ENCODE measurements around the gene TRMT2A.

TRMT2A gene, protein sequence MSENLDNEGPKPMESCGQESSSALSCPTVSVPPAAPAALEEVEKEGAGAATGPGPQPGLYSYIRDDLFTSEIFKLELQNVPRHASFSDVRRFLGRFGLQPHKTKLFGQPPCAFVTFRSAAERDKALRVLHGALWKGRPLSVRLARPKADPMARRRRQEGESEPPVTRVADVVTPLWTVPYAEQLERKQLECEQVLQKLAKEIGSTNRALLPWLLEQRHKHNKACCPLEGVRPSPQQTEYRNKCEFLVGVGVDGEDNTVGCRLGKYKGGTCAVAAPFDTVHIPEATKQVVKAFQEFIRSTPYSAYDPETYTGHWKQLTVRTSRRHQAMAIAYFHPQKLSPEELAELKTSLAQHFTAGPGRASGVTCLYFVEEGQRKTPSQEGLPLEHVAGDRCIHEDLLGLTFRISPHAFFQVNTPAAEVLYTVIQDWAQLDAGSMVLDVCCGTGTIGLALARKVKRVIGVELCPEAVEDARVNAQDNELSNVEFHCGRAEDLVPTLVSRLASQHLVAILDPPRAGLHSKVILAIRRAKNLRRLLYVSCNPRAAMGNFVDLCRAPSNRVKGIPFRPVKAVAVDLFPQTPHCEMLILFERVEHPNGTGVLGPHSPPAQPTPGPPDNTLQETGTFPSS

DNA sequence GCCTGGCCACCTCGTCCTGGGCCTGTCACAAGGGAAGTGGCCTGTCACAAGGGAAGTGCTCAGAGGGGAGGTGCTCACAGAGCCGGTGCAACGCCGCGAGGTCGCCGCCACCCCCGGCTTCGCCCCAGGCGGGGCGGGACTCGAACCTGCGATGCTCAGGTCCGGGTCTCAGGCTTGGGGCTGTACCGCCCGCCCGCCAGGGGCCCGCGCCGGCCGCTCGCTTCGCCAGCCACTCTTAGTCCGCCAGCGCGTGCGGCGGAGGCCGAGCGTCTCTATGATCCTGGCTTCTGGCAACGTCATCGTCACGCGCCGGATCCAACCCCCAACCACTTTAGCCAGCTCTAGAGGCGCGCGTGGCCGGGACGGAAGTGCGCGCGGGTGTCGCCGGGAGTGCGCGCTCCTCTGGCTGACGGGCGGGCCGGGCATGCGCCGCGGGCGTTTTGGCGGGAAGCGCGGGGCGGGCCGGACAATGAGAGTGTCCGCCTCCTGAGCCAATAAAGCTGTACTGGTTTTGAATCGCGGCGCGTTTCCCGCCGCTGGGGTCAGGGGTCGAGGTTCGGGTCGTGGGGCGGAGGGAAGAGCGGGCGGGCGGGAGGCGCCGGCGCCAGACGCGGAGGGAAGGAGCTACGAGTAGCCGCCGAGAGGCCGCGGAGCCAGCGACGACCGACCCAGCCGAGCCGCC, at the start of gene TRMT2A:
TSS of gene TRMT2A (minus strand) at position 276 of the 682 bp plus-strand sequence. CDS start 320 bp downstream, outside the sequence.
- Histone ChIP-seq H3K4me3 (ENCODE audit: low read length, poor library complexity, severe bottlenecking) (peak within 1 kb of the TSS; percentile 98), H3K27me3 (ENCODE audit: insufficient read depth, low read length, poor library complexity, severe bottlenecking) (no peaks in the 10 kb centered on the region), H3F3A (ENCODE audit: low read depth) (no peaks in the 10 kb centered on the region), H3K9ac (ENCODE audit: low read depth, low read length, poor library complexity, severe bottlenecking) (peak within 1 kb of the TSS; percentile 99), H3K4me2 (ENCODE audit: low read depth, low read length, poor library complexity, severe bottlenecking) (peak within 1 kb of the TSS; percentile 97), H3K79me2 (ENCODE audit: insufficient read depth, low read length) (peaks cover 80% of the 10 kb centered on the region), H3K9me3 (ENCODE audit: insufficient read depth, low read depth, low read length) (no peaks in the 10 kb centered on the region), H3K36me3 (ENCODE audit: insufficient read depth, low read length) (peaks cover 51% of the 10 kb centered on the region; the same call in 1 of the 2 replicates), H3K4me1 (ENCODE audit: insufficient read depth, low read length, poor library complexity, severe bottlenecking) (peaks cover 46% of the 10 kb centered on the region), H4K20me1 (ENCODE audit: insufficient read depth, low read length, poor library complexity, severe bottlenecking) (peaks cover 53% of the 10 kb centered on the region), H3K9me2 (replicated peaks; ENCODE audit: low read depth, low read length) (no peaks in the 10 kb centered on the region), H2AFZ (ENCODE audit: low read length) (peak within 1 kb of the TSS; percentile 75)
- TF ChIP-seq, protein P1, sequence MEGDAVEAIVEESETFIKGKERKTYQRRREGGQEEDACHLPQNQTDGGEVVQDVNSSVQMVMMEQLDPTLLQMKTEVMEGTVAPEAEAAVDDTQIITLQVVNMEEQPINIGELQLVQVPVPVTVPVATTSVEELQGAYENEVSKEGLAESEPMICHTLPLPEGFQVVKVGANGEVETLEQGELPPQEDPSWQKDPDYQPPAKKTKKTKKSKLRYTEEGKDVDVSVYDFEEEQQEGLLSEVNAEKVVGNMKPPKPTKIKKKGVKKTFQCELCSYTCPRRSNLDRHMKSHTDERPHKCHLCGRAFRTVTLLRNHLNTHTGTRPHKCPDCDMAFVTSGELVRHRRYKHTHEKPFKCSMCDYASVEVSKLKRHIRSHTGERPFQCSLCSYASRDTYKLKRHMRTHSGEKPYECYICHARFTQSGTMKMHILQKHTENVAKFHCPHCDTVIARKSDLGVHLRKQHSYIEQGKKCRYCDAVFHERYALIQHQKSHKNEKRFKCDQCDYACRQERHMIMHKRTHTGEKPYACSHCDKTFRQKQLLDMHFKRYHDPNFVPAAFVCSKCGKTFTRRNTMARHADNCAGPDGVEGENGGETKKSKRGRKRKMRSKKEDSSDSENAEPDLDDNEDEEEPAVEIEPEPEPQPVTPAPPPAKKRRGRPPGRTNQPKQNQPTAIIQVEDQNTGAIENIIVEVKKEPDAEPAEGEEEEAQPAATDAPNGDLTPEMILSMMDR (conservative IDR thresholded peaks at IDR 0.05; ENCODE audit: low read length) = peak; percentile 42
- no peak for TF ChIP-seq EZH2phosphoT487 (IDR thresholded peaks at IDR 0.05; ENCODE audit: borderline replicate concordance)

DNA sequence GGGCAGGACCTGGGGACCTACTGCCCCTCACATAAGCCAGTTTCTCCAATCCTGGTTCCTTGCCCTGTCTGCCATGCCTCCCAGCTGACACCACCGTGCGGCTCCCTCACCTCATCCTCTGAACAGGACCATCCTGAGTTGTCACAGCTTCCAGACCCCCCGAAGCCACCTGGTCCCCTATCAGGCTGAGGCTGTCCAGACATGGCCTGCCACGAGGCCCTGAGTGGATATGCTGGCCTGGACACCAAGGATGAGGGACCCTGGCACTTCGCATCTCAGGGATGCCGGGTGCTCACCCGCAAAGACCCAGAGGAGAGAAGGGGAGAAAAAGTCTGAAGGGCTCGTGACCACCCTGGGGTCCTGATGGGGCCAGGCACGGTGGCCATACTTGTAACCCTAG, 49.7 kb upstream of the TRMT2A start:
- Histone ChIP-seq H3K79me2 (ENCODE audit: insufficient read depth, low read length) (no peaks in the 10 kb centered on the region), H3K36me3 (ENCODE audit: insufficient read depth, low read length) (no peaks in the 10 kb centered on the region), H3K4me1 (ENCODE audit: insufficient read depth, low read length, poor library complexity, severe bottlenecking) (peaks cover 11% of the 10 kb centered on the region), H3K4me3 (ENCODE audit: low read length, poor library complexity, severe bottlenecking) (no peak overlapping the region), H2AFZ (ENCODE audit: low read length) (no peak overlapping the region), H3K4me2 (ENCODE audit: low read depth, low read length, poor library complexity, severe bottlenecking) (no peak overlapping the region), H4K20me1 (ENCODE audit: insufficient read depth, low read length, poor library complexity, severe bottlenecking) (no peaks in the 10 kb centered on the region), H3K9me2 (replicated peaks; ENCODE audit: low read depth, low read length) (no peaks in the 10 kb centered on the region), H3K9me3 (ENCODE audit: insufficient read depth, low read depth, low read length) (no peaks in the 10 kb centered on the region), H3F3A (ENCODE audit: low read depth) (no peaks in the 10 kb centered on the region), H3K27me3 (ENCODE audit: insufficient read depth, low read length, poor library complexity, severe bottlenecking) (no peaks in the 10 kb centered on the region), H3K9ac (ENCODE audit: low read depth, low read length, poor library complexity, severe bottlenecking) (no peak overlapping the region)
- TF ChIP-seq EZH2phosphoT487 (IDR thresholded peaks at IDR 0.05; ENCODE audit: borderline replicate concordance) = no peak
- TF ChIP-seq, protein P1 (conservative IDR thresholded peaks at IDR 0.05; ENCODE audit: low read length) = no peak

DNA sequence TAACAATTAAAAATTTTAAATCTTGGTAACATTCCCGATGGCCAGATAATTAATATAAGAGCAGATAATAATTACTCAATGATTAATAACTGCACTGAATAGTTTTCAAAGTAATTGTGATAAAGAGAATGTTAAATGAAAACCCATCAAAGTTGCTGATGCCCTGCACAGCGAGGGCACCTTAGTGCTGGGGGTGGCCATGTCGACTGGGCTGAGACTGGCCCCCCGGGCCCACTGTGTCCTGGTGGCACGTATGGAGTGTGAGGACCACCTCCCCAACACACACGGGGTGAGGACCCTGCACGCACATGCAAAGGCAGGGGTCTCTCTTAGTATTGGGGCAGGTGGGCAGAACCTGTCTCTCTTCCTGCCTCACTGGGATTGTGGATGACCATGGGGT, 48.9 kb upstream of the TRMT2A start:
- no peaks in the 10 kb centered on the region for H3F3A ChIP-seq (ENCODE audit: low read depth)
- H3K9me2 ChIP-seq (replicated peaks; ENCODE audit: low read depth, low read length) = no peaks in the 10 kb centered on the region
- H3K79me2 ChIP-seq (ENCODE audit: insufficient read depth, low read length) = no peaks in the 10 kb centered on the region
- H3K4me3 ChIP-seq (ENCODE audit: low read length, poor library complexity, severe bottlenecking) = no peak overlapping the region
- H4K20me1 ChIP-seq (ENCODE audit: insufficient read depth, low read length, poor library complexity, severe bottlenecking) = no peaks in the 10 kb centered on the region
- H2AFZ ChIP-seq (ENCODE audit: low read length) = no peak overlapping the region
- no peak overlapping the region for H3K4me2 ChIP-seq (ENCODE audit: low read depth, low read length, poor library complexity, severe bottlenecking)
- H3K27me3 ChIP-seq (ENCODE audit: insufficient read depth, low read length, poor library complexity, severe bottlenecking) = no peaks in the 10 kb centered on the region
- peaks cover 11% of the 10 kb centered on the region for H3K4me1 ChIP-seq (ENCODE audit: insufficient read depth, low read length, poor library complexity, severe bottlenecking)
- no peaks in the 10 kb centered on the region for H3K9me3 ChIP-seq (ENCODE audit: insufficient read depth, low read depth, low read length)
- no peaks in the 10 kb centered on the region for H3K36me3 ChIP-seq (ENCODE audit: insufficient read depth, low read length)
- H3K9ac ChIP-seq (ENCODE audit: low read depth, low read length, poor library complexity, severe bottlenecking) = no peak overlapping the region
- no peak for TF ChIP-seq EZH2phosphoT487 (IDR thresholded peaks at IDR 0.05; ENCODE audit: borderline replicate concordance)
- TF ChIP-seq, protein P1 (conservative IDR thresholded peaks at IDR 0.05; ENCODE audit: low read length) = no peak

Measured in Loucy (cell line).